Measurements from ENCODE around the gene ADPGK. TPM values are rescaled to one million over a fixed set of nuclear protein-coding genes. Genes with fewer than 3 reads are reported as not detected.

ADPGK gene
- total RNA-seq, 2 donors from 2014 or later = 52.0 to 68.6 TPM

GRCh38 chr15:72783004-72783639, 436 bp downstream of the ADPGK start:
- H3K36me3 ChIP-seq (ENCODE audit: control insufficient read depth, insufficient read depth, low read length) = peaks cover 39% of the 10 kb centered on the region
- Mint-ChIP-seq H3K36me3 (ENCODE audit: low read depth) (peaks cover 29% of the 10 kb centered on the region), H3K4me3 (peak overlapping the region; percentile 73), H3K4me1 (peaks cover 26% of the 10 kb centered on the region), H3K9me3 (no peaks in the 10 kb centered on the region), H3K27ac (peak overlapping the region; percentile 91), H3K27me3 (ENCODE audit: insufficient read depth) (no peaks in the 10 kb centered on the region)
- H3K27ac ChIP-seq (ENCODE audit: low read depth, low read length) = peak overlapping the region; percentile 79
- no peaks in the 10 kb centered on the region for H3K9me3 ChIP-seq (ENCODE audit: control insufficient read depth, low read length)
- TF ChIP-seq, protein P1, sequence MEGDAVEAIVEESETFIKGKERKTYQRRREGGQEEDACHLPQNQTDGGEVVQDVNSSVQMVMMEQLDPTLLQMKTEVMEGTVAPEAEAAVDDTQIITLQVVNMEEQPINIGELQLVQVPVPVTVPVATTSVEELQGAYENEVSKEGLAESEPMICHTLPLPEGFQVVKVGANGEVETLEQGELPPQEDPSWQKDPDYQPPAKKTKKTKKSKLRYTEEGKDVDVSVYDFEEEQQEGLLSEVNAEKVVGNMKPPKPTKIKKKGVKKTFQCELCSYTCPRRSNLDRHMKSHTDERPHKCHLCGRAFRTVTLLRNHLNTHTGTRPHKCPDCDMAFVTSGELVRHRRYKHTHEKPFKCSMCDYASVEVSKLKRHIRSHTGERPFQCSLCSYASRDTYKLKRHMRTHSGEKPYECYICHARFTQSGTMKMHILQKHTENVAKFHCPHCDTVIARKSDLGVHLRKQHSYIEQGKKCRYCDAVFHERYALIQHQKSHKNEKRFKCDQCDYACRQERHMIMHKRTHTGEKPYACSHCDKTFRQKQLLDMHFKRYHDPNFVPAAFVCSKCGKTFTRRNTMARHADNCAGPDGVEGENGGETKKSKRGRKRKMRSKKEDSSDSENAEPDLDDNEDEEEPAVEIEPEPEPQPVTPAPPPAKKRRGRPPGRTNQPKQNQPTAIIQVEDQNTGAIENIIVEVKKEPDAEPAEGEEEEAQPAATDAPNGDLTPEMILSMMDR (conservative IDR thresholded peaks at IDR 0.05) = no peak
- peak overlapping the region; percentile 99 for H3K4me3 ChIP-seq (ENCODE audit: low read length)
- DNase-seq = peak; percentile 80
- H3K9ac ChIP-seq (ENCODE audit: extremely low read depth, low read length, poor library complexity, severe bottlenecking) = peak overlapping the region; percentile 98
- H3K4me1 ChIP-seq (ENCODE audit: control insufficient read depth, insufficient read depth, low read length) = peaks cover 12% of the 10 kb centered on the region
- no peaks in the 10 kb centered on the region for H3K27me3 ChIP-seq (ENCODE audit: control insufficient read depth, insufficient read depth, low read length, poor library complexity, severe bottlenecking)
- WGBS, 2 experiments (ENCODE audit: insufficient coverage in 1 of 2, insufficient read length in 1 of 2) = 0% methylated on average over 34 to 52 of the region's 52 CpGs

GRCh38 chr15:72782274-72783003, 1.1 kb downstream of the ADPGK start:
- peaks cover 46% of the 10 kb centered on the region for H3K36me3 ChIP-seq (ENCODE audit: control insufficient read depth, insufficient read depth, low read length)
- H3K4me3 ChIP-seq (ENCODE audit: low read length) = peak overlapping the region; percentile 99
- peak overlapping the region; percentile 79 for H3K27ac ChIP-seq (ENCODE audit: low read depth, low read length)
- no peak for DNase-seq
- Mint-ChIP-seq H3K27me3 (ENCODE audit: insufficient read depth) (no peaks in the 10 kb centered on the region), H3K9me3 (no peaks in the 10 kb centered on the region), H3K27ac (peak overlapping the region; percentile 91), H3K4me1 (peaks cover 26% of the 10 kb centered on the region), H3K4me3 (peak overlapping the region; percentile 73), H3K36me3 (ENCODE audit: low read depth) (peaks cover 34% of the 10 kb centered on the region)
- WGBS, 2 experiments (ENCODE audit: insufficient coverage in 1 of 2, insufficient read length in 1 of 2) = 49 to 69% methylated on average over 6 to 11 of the region's 14 CpGs
- H3K9me3 ChIP-seq (ENCODE audit: control insufficient read depth, low read length) = no peaks in the 10 kb centered on the region
- H3K9ac ChIP-seq (ENCODE audit: extremely low read depth, low read length, poor library complexity, severe bottlenecking) = peak overlapping the region; percentile 98
- H3K4me1 ChIP-seq (ENCODE audit: control insufficient read depth, insufficient read depth, low read length) = peaks cover 12% of the 10 kb centered on the region
- TF ChIP-seq, protein P1 (conservative IDR thresholded peaks at IDR 0.05) = no peak
- no peaks in the 10 kb centered on the region for H3K27me3 ChIP-seq (ENCODE audit: control insufficient read depth, insufficient read depth, low read length, poor library complexity, severe bottlenecking)

- peaks cover 37% of the 10 kb centered on the region for H3K36me3 Mint-ChIP-seq (ENCODE audit: low read depth)
- TF ChIP-seq, protein P1 (conservative IDR thresholded peaks at IDR 0.05) = no peak
- 93 to 100% methylated on average over 4 to 6 of the region's 6 CpGs for WGBS, 2 experiments (ENCODE audit: insufficient coverage in 1 of 2, insufficient read length in 1 of 2)
- Histone ChIP-seq H3K4me3 (ENCODE audit: low read length) (peak overlapping the region; percentile 99), H3K36me3 (ENCODE audit: control insufficient read depth, insufficient read depth, low read length) (peaks cover 52% of the 10 kb centered on the region), H3K9ac (ENCODE audit: extremely low read depth, low read length, poor library complexity, severe bottlenecking) (no peak overlapping the region), H3K9me3 (ENCODE audit: control insufficient read depth, low read length) (no peaks in the 10 kb centered on the region), H3K4me1 (ENCODE audit: control insufficient read depth, insufficient read depth, low read length) (peaks cover 12% of the 10 kb centered on the region), H3K27ac (ENCODE audit: low read depth, low read length) (no peak overlapping the region), H3K27me3 (ENCODE audit: control insufficient read depth, insufficient read depth, low read length, poor library complexity, severe bottlenecking) (no peaks in the 10 kb centered on the region)
- no peaks in the 10 kb centered on the region for H3K9me3 Mint-ChIP-seq
- peaks cover 26% of the 10 kb centered on the region for H3K4me1 Mint-ChIP-seq
- no peak overlapping the region for H3K27ac Mint-ChIP-seq
- no peaks in the 10 kb centered on the region for H3K27me3 Mint-ChIP-seq (ENCODE audit: insufficient read depth)
- DNase-seq = no peak
- H3K4me3 Mint-ChIP-seq = peak overlapping the region; percentile 73
These were observed 1.9 kb downstream of the ADPGK start for GRCh38 chr15:72781631-72782030.

Measured in endodermal cell (in vitro differentiated cells).